ENCODE results near the gene MGMT.

The MGMT gene

GRCh38 chr10:129459762-129460539 is 7.1 kb upstream of the MGMT start:
- no peak for DNase-seq

- DNase-seq, result no peak
Observed at GRCh38 chr10:129462257-129462795, 4.7 kb upstream of the MGMT start.

- DNase-seq, result no peak
Observed at GRCh38 chr10:129464251-129464650, 2.8 kb upstream of the MGMT start.

DNA sequence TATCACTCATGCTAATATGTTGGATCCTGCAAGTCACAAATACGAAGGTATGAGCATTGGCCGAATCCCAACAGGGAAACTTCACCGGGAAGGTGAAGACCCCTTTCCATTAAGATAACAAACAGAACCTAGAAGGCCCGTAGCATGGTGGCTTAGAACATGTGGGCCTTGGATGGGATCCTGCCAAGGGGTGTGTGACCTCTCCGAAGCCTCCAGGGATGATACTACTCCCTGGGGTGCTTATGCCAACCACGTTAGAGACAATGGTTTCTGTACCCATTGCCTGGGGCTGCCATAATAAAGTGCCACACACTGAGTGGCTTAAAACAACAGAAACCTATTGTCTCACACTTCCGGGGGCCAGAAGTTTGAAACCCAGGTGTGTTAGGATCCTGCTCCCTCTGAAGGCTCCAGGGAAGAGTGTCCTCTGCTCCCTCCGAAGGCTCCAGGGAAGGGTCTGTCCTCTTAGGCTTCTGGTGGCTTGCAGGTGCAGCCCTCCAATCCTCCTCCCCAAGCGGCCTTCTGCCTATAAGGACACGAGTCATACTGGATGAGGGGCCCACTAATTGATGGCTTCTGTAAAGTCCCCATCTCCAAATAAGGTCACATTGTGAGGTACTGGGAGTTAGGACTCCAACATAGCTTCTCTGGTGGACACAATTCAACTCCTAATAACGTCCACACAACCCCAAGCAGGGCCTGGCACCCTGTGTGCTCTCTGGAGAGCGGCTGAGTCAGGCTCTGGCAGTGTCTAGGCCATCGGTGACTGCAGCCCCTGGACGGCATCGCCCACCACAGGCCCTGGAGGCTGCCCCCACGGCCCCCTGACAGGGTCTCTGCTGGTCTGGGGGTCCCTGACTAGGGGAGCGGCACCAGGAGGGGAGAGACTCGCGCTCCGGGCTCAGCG is 992 bp upstream of the MGMT start:
- DNase-seq, result no peak

- no peak for DNase-seq
Observed at GRCh38 chr10:129467359-129468064, 471 bp downstream of the MGMT start.

DNA sequence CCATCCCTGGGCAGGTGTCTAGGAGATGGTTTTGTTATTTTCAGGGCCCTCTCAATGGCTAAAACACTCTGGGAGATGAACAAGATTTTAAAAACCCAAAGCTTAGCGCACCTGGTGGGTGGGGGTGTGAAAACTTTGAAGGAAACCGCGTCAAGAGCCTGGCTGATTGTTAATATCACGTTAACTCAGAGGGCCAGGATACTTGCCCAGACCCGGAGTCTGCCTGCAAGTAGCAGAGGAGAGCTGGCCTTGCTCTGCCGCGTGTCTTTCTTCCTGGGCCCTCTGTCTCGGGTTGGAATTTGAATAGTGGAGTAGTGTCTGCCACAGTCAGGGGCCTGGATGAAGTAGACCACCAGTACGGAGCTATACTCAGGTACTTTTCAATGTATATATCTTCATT is 1.1 kb downstream of the MGMT start:
- no peak for DNase-seq

GRCh38 chr10:129470103-129470851 is 3.2 kb downstream of the MGMT start:
- DNase-seq, result no peak

DNA sequence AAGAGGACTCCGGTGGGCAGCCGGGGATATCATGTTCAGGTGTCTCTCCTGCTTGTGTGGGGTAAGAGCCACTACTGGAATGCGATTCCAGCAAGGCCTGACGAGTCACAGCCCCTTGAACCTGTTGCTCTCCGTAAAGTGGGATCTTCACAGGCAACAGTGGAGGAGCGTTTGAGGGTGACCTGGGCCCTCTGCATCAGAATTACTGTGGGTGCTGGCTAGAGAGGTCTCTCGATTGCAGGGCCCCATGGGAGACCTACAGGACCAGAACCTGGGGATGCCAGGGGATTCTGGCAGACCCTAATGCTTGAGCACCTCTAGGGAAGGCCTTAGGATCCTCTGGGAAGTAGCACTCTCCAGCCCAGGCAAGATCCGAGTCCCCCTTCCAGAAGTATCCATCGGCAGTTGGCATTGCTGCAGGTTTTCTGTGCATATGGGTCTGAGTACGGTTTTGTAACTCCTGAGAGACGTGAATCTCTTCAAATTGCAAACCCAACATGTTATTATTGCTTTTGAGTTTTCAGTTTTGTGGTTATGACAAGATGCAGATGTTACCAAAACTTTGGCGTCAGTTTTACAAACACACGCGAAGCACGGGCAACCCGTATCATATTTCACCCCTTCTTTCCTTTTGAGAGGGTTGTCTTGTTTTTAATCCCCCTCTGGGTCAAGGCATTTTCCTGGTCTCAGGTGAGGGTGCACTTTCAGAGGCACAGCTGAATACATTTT is 4.6 kb downstream of the MGMT start:
- no peak for DNase-seq

DNA sequence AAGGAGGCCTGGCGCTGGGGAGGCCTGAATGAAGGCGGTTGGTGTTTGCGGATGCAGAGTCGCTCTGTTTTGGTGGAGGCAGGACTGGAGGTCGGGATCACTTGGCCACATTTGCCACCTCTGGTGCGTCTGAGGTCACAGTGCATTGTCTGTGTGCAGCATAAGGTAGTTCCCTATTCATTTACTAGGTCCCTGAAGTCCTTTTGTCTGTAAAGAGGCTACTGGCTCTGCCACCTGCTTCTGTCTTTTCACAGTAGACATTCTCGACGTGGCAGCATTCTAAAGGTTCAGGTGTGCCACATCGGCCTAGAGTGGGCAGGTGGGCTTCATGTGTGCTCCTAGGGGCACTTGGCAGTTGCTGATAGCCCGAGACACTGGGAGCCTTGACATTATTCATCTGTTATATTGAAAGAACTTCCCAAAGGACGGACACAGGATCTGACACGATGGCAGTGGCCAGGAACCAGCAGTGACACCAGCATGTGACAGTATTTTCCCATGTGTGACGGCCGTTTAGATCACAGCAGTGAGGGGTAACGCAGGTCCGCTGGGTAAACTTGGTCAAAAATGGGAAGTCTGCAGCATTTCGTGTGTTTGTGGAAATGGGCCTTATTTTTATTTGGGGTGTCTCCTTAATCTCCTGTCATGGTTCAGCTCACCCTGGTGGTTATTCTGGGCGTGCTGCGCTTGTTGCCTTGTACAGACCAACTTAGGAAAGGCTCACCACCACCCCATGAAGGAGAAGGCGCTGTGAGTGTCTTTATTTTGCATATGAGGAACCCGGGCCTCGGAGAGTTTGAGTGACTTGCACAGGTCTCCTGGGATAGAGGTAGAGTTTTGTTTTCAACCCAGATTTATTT is 5.9 kb downstream of the MGMT start:
- no peak for DNase-seq

GRCh38 chr10:129474642-129475041 is 7.6 kb downstream of the MGMT start:
- DNase-seq, result no peak

DNA sequence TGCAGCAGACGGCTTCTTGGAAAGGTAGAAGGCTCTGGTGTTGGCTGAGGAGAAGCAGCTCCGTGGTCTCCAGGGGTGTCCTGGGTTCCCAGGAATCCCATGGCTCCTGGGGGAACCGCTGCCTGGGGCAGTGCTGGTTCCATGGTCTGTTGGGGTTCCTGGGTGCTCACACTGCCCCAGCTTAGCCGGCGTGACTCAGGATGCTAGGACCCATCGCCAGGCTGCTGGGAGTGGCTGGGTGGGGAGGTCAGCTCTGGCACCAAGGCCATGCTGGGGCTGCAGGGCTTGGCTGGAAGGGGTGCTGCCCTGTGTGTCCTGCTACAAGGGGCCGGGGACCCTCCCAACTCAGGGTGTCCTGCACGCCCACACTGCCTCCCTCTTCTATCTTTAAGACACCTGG is 9.4 kb downstream of the MGMT start:
- no peak for DNase-seq

- DNase-seq, result no peak
Observed at GRCh38 chr10:129477051-129477450, 10.0 kb downstream of the MGMT start.

GRCh38 chr10:129481641-129482040 is 14.6 kb downstream of the MGMT start:
- DNase-seq, result no peak

DNA sequence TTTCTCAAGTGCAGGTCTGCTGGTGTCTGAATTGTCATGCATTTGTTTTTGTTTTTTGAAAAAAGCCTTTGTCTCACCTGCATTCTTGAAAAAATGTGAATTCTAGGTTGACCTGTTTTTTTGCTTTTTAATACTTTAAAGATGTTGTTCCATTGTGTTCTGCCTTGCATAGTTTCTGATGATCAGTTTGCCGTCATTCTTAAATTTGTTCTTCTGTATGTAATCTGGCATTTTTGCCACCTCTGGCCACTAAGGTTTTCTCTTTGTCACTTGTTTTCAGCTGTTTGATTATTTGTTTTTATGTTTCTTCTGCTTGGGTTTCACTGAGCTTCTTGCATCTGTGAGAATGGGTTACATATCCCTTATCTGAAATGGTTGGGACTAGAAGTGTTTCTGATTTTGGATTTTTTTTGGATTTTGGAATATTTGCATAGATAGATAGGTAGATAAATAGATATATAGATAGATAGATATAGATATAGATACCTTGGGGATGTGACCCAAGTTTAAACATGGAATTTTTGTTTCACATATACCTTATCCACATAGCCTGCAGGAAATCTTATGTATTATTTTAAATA is 16.5 kb downstream of the MGMT start:
- DNase-seq, result no peak

GRCh38 chr10:129486805-129487204 is 19.8 kb downstream of the MGMT start:
- DNase-seq, result no peak

DNA sequence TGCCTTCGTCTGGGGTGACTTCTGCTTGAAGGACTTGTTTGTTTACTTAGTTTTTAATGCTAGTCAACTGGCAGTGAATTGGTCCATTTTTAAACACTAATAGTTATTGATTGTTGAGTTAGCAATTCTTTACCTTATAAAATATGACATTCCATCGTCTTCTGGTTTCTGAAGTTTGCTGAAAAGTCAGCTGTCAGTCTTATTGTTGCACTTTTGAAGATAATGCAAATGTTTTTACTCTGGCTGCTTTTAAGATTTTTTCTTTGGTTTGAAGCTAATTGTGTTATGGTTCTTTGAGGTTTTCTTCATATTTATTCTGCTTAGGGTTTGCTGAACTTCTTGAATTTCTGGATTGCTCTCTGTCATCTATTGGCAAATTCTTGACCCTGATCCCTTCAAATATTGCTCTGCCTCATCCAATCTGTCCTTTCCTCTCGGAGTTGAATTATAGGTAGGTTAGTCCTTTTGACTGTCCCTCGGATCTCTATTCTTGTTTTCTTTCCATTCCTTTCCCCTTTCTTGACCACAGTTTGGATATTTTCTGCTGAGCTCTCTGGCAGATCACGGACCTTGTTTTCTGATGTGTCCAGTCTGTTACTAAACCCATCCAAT is 24.2 kb downstream of the MGMT start:
- DNase-seq, result no peak

DNA sequence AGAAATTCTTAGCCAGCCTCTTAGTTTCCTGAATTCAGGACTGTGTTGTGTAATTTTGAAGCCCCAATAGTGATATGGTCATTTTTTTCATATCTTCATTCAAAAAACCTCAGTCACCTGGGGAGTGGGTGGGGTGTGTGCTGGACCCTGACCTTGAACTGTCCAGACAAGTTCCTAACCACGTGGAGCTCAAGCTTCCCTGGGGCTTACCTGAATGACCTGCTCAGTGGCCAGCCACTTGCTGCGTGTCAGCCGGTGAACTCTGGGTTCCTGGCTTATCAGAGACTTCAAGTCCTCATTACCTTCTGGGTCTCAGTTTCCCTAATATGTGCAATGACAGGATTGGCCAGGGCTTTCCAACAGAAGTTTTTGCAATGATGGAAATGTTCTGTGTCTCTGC is 27.1 kb downstream of the MGMT start:
- DNase-seq, result no peak

DNA sequence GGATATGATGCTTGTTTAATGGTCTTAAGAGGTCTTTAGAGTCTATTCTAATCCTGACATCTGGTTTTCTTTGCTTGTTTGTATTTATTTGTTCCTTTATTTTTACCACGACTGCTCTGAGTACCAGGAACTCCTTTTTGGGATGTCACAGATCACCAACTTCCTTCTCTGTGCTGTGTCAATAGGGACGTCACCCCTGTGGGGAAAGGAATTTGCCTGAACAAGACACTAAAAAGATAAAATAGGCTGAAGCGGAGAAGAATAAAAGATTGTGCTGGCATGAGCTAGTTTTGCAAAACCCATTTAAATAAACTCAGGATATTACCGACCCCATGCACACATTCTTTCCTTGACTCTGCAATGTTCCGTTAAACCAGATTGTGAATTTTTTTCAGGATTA is 27.7 kb downstream of the MGMT start:
- no peak for DNase-seq

DNA sequence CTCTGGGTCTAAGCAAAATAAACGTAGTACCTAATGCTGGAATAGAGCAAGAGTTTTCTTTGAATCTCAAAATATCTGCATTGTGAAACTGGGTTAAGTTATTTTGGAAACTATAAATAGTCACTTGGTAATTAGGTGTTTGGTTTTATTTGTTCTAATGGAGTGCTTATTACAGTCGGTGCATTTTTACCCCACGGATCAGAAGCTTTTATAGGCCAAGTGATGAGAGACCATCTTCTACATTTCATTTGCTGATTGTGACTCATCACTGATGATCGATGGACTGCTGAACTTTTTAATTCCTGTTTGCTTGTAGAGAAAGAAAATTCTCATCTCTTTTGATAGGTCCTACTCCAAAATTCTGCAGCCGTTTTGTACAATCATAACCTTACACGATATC is 28.2 kb downstream of the MGMT start:
- DNase-seq, result no peak

GRCh38 chr10:129495698-129496097 is 28.7 kb downstream of the MGMT start:
- DNase-seq, result no peak
